Right atrium auricular region (tissue), 2 donors: ENCODE data around the gene PRAMEF1. TPM values are rescaled to one million over a fixed set of nuclear protein-coding genes. Genes with fewer than 3 reads are reported as not detected.

ENCODE experiments used
- DNase-seq: peaks from one replicate; pipeline ENCODE4 v3.0.0-alpha.2; 2019; ENCODE audit warnings: low spot score
- H3K27ac ChIP-seq, 2 donors: fragments of 200-600 bp; sonication (generic); 1 replicate in 1 of 2; 2 replicates in 1 of 2; pipeline ENCODE4 v1.5.1; 2016 to 2019
- H3K27me3 ChIP-seq, 2 donors: fragments of 200-600 bp; sonication (generic); one replicate each; pipeline versions ENCODE4 v1.5.1 to v1.6.0; 2017 to 2019
- H3K36me3 ChIP-seq: fragments of 200-600 bp; sonication (generic); one replicate; pipeline ENCODE4 v1.5.1; 2016
- H3K4me1 ChIP-seq, 2 donors: fragments of 200-600 bp; sonication (generic); one replicate each; pipeline versions ENCODE4 v1.5.1 to v1.6.0; 2017 to 2019
- H3K4me3 ChIP-seq, 2 donors: fragments of 200-600 bp; sonication (generic); 1 replicate in 1 of 2; 2 replicates in 1 of 2; pipeline ENCODE4 v1.5.1; 2017 to 2019; ENCODE audit warnings: mild to moderate bottlenecking in 1 of 2, moderate library complexity in 1 of 2
- H3K9me3 ChIP-seq, 2 donors: fragments of 200-600 bp; sonication (generic); one replicate each; pipeline ENCODE4 v1.5.1; 2019
- CTCF ChIP-seq, 2 donors: fragments of 200-600 bp; sonication (generic); IDR thresholded peaks; one replicate each; pipeline ENCODE4 v1.5.1; 2019; ENCODE audit warnings: antibody characterized with exemption in 2 of 2
- total RNA-seq, 2 donors: library from RNA; depleted of rRNA; stranded (reverse); fragments of >200 nt; gene quantifications; one replicate each; pipeline ENCODE4 v1.1.0, GENCODE V29; 2016

The PRAMEF1 gene
- total RNA-seq, 2 donors from 2014 or later: not detected

- Histone ChIP-seq H3K4me3 (no peak overlapping the region), H3K4me1 (no peaks in the 10 kb centered on the region), H3K9me3 (no peaks in the 10 kb centered on the region), H3K27me3 (no peaks in the 10 kb centered on the region), H3K36me3 (no peaks in the 10 kb centered on the region), H3K27ac (no peak overlapping the region)
- DNase-seq: peak; percentile 16
- TF ChIP-seq CTCF (IDR thresholded peaks at IDR 0.05): no peak
These were observed 18.7 kb upstream of the PRAMEF1 start for GRCh38 chr1:12772520-12772919.

GRCh38 chr1:12773438-12773837, 17.8 kb upstream of the PRAMEF1 start, which contains the start of gene PRAMEF12:
TSS of gene PRAMEF12 (plus strand) at chr1:12773738. CDS start at chr1:12774868, 1,130 bp downstream.
- Histone ChIP-seq H3K27me3 (no peaks in the 10 kb centered on the region), H3K9me3 (no peaks in the 10 kb centered on the region), H3K36me3 (no peaks in the 10 kb centered on the region), H3K27ac (no peak within 1 kb of the TSS), H3K4me3 (no peak within 1 kb of the TSS), H3K4me1 (no peaks in the 10 kb centered on the region)
- no peak for TF ChIP-seq CTCF (IDR thresholded peaks at IDR 0.05)
- no peak for DNase-seq

GRCh38 chr1:12774801-12775345, 16.3 kb upstream of the PRAMEF1 start:
- H3K4me1 ChIP-seq: no peaks in the 10 kb centered on the region
- H3K36me3 ChIP-seq: no peaks in the 10 kb centered on the region
- peak; percentile 38 for DNase-seq
- H3K9me3 ChIP-seq: no peaks in the 10 kb centered on the region
- no peaks in the 10 kb centered on the region for H3K27me3 ChIP-seq
- no peak for TF ChIP-seq CTCF (IDR thresholded peaks at IDR 0.05)
- no peak overlapping the region for H3K4me3 ChIP-seq
- H3K27ac ChIP-seq: no peak overlapping the region

- Histone ChIP-seq H3K4me3 (no peak overlapping the region), H3K27ac (no peak overlapping the region), H3K4me1 (no peaks in the 10 kb centered on the region), H3K27me3 (no peaks in the 10 kb centered on the region), H3K9me3 (no peaks in the 10 kb centered on the region), H3K36me3 (no peaks in the 10 kb centered on the region)
- peak; percentile 38 for DNase-seq
- TF ChIP-seq CTCF (IDR thresholded peaks at IDR 0.05): no peak
These were observed 15.8 kb upstream of the PRAMEF1 start for GRCh38 chr1:12775443-12775842.

GRCh38 chr1:12776801-12777557, 14.2 kb upstream of the PRAMEF1 start:
- H3K4me3 ChIP-seq: no peak overlapping the region
- DNase-seq: peak; percentile 48
- no peaks in the 10 kb centered on the region for H3K36me3 ChIP-seq
- TF ChIP-seq CTCF (IDR thresholded peaks at IDR 0.05): no peak
- no peak overlapping the region for H3K27ac ChIP-seq
- no peaks in the 10 kb centered on the region for H3K9me3 ChIP-seq
- H3K4me1 ChIP-seq: no peaks in the 10 kb centered on the region
- H3K27me3 ChIP-seq: no peaks in the 10 kb centered on the region
